HG02763 (cell line): ENCODE results near the gene SFXN5.

Source experiments
- ATAC-seq: cut with Tn5 transposase; IDR thresholded peaks from one replicate; pipeline ENCODE4 v1.9.1; 2021; ENCODE audit warnings: mild to moderate bottlenecking, moderate library complexity; ENCODE audit not compliant: unreplicated experiment

Gene SFXN5

GRCh38 chr2:73053316-73054114 is 18.0 kb downstream of the SFXN5 start:
- ATAC-seq = no peak

DNA sequence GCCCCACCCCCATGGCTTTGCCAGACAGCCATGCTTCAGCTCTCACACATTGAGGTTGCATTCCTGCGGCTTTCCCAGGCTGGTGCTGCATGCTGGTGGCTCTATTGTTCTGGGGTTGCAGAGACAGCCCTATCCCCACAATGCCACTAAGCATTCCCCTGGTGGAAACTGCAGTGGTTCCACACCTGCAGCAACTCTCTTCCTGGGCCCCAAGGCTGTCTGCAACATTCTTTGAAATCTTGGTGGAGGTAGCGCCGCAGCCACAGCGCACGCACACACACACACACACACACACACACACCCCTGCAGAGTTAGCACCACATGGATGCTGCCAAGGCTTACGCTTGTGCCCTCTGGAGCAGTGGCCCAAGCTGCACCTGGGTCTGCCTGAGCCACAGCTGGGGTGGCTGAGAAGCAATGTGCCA is 21.4 kb downstream of the SFXN5 start:
- ATAC-seq = no peak

- no peak for ATAC-seq
These were observed 27.3 kb downstream of the SFXN5 start for GRCh38 chr2:73043929-73044832.

- ATAC-seq = no peak
These were observed 28.2 kb downstream of the SFXN5 start for GRCh38 chr2:73043276-73043675.

DNA sequence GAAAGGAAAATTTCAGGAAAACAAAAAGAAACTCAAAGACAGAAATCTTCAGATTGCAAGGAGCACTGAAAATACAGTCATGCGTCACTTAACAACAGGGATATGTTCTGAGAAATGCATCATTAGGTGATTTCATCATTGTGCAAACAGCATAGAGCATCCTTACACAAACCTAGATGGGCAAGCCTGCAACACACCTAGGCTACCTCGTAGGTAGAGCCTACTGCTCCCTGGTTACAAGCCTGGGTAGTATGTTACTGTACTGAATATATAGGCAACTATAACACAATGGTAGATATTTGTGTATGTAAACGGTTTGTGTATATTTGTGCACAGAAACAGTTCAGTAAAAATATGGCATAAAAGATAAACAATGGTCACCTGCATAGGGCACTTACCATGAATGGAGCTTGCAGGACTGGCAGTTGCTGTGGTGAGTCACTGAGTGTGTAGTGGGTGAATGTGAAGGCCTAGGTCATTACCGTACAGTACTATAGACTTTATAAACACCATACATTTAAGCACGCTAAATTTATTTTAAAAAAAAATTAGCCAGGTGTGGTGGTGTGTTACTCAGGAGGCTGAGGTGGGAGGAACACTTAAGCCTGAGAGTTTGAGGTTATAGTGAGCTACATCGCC is 33.4 kb downstream of the SFXN5 start:
- no peak for ATAC-seq

GRCh38 chr2:73036766-73037165 is 34.7 kb downstream of the SFXN5 start:
- ATAC-seq = no peak

DNA sequence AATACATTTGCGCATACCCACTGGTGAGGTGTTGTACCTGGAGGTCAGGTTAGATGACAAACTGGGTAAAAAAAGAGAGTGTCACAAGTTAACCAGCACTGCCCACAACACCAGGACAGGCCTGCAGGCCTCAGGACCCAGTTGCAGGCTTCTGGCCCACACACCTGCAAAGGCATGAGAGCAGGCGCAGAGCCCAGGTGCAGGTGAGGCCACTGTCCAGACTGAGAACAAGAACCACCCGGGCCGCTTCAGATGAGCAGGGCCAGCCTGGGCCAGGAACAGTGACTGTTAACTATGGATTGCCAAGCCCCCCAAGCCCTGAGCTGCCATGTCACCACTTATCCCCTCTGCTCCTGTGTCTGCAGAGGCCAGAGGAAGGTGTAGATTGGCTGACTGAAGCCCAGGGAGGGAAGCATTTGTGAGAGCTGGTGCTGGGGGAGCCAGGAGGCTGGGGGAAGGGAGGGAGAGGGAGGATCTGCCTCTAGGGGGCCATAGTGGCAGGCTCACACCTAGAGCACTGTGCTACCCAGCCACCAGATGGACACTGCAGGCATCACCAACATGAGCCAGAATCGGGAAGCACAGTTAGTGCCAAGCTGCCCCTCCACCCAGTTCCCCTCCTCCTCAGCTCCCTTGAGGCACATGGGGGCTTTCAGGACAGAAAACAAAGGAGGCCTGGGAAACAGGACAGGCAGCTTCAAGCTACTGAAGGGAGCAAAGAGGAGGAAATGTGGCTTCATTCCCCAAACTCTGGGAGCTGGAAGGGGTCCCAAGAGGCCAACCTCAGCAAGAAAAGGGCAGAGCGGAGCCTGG is 35.4 kb downstream of the SFXN5 start:
- ATAC-seq = no peak

DNA sequence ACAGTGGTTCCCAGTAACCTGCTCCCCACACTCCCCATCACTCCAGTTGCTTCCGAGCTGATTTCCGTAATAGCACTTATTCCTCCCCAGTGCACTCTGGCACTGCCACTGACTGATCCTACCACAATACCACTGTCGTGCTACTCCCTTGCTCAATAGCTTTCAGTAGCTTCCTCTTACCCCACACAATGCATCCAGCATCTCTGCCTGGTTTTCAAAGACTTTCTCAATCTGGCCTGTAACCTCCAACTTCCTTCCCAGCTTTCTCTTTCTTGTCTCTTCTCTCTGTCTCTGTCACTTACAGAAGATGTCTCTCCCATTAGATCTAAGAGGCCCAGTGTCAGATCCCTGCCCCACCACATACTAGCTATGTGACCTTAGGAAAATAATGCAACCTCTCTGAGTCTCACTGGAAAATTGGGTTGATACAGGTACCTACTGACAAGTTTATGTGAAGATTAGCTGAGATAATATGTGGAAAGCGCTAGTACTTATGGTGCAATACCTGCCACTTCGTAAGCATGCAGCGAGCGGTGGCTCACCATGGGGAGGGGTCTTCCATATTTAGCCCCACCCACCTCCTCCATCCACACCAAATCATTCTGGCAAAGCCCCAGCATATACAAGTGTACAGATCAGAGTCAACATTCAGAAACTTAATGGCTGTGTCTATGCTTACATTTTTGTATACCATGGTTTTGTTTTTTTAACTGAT is 36.7 kb downstream of the SFXN5 start:
- no peak for ATAC-seq

- no peak for ATAC-seq
These were observed 37.6 kb downstream of the SFXN5 start for GRCh38 chr2:73033766-73034381.

DNA sequence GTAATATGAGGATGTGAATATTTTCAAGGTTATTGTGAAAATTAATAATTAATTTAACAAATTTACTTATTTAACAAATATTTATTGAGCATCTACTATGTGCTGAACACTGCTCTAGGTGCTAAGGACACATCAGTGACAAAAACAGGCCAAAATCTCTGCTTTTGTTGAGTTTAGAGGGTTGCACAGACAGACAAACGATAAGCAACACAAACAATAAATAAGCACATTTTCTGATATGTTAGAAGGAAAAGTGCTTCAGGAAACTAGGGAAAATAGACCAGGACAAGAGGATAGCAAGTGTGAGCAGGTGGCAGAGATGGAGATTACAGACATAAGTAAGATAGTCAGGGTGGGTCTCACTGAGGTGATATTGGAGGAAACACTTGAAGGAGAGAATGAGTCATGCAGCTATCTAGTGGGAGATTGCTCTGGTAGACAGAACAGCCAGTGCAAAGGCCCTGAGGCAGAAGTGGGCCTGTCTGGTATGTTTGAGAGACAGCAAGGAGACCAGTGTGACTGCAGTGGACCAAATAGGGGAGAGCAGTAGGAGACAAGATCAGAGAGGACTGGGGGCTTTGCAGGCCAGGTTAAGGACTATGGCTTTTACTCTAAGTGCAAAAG is 38.3 kb downstream of the SFXN5 start:
- no peak for ATAC-seq

DNA sequence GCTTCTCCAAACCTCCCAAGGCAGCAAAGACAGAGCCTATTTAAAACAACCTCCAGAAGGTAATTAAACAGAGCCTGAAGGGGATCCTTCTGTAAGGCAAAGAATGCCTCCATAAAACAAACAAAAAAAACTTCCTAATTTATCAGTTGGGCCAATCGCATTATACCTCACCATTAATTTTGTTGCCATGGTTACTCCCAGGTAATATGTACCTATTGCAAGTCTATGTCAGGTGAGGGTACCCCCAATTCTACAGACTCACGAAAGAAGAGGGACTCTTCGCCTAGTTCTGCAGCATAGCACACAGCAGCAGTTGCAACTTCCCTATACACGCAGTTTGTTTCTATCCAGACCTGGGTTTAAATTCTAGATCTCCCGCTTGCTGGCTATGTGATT is 38.8 kb downstream of the SFXN5 start:
- ATAC-seq = no peak

GRCh38 chr2:73031725-73032701 is 39.5 kb downstream of the SFXN5 start:
- no peak for ATAC-seq

DNA sequence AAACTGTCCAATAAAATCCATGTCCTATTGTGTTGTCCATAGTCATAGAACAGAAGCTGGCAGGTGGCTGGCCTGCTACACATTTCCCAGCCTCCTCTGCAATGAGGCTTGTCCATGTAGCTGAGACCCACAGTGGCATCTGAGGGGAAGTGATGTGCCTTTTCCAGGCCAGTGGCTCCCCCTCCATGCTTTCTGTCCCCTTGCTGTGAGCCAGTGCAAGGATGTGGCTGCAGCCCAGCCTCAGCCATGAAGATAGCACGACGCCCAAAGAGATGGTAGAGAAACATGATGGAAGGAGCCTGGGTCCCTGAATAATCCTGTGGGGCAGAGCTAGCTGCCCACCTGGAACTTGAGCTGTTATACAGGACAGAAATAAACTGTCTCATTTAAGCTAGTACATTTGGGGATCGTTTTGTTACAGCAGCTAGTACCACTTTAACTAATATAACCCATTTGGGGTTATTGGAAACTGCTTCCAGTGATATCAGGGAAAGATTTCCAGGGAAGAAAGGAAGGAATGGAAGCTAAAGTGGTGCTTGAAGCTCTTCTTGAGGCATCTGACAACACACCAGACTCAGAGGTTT is 40.3 kb downstream of the SFXN5 start:
- ATAC-seq = no peak

GRCh38 chr2:73028841-73029240 is 42.7 kb downstream of the SFXN5 start:
- ATAC-seq = no peak

DNA sequence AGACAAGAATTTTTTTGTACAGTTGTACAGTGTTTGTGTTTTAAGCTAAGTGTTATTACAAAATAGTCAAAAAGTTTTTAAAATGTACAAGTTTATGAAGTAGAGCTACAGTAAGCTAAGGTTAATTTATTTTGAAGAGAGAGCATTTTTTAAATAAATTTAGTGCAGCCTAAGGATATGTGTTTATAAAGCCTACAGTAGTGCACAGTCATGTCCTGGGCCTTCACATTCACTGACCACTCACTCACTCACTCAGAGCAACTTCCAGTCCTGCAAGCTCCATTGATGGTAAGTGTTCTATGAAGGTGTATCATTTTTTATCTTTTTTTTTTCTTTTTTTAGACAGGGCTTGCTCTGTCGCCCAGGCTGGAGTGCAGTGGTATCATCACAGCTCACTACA is 44.2 kb downstream of the SFXN5 start:
- ATAC-seq = no peak

DNA sequence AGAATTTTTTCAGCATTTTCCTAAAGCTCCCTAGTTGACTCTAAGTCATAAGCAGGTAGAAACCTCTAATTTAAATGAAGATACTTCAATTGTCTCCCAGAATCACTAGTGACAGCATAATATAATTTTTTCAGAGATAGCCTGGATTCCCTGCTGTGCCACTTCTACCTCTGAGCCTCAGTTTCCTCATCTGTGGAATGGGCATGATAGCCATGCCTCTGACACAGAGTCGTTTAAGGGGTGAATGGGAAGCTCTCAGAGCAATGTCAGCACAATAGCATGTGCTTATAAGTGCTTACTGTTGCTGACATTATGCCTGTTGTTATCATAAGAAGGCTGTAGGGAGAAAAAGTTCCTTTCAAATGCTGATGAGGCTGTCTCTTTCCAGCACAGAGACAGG is 48.0 kb downstream of the SFXN5 start:
- no peak for ATAC-seq

DNA sequence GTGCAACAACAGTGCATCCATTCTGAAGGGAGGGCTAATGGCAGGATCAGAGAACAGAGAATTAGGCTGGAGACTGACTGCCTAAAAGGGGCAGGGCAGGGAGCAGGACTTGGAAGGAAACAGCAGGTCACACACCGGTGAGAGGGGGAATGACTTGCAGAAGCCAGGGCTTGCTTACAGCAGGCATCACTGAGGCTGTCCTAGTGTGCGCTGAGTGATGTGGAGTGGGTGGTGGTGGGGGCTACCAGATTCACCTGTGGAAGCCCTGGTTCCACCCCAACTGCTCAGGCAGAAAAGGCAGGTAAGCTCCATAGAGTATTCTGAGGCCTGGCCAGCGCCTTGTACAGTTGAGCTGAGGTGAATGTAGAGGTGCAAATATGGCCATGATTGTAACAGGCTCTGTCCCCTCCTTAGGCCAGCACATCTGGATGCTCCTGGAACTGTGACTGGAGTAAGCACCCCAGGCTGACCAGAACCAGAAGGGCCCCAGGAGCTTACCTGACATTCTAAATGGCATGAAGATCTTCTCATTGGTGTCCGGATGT is 49.4 kb downstream of the SFXN5 start:
- no peak for ATAC-seq
